ENCODE measurements around the gene MPP3. TPM values are rescaled to one million over a fixed set of nuclear protein-coding genes. Genes with fewer than 3 reads are reported as not detected.

The MPP3 gene
- total RNA-seq, 1 experiment from 2014 or later = 13.4 TPM

- peak; percentile 27 for DNase-seq (ENCODE audit: extremely low read depth, low read depth)
Observed at GRCh38 chr17:43840814-43841213, 7.9 kb upstream of the MPP3 start.

GRCh38 chr17:43839670-43840108 is 6.7 kb upstream of the MPP3 start:
- peak; percentile 46 for DNase-seq (ENCODE audit: extremely low read depth, low read depth)

- no peak for DNase-seq (ENCODE audit: extremely low read depth, low read depth)
Observed at GRCh38 chr17:43834106-43834505, 1.2 kb upstream of the MPP3 start.

GRCh38 chr17:43832168-43832975 is 574 bp downstream of the MPP3 start:
- peak; percentile 48 for DNase-seq (ENCODE audit: extremely low read depth, low read depth)

GRCh38 chr17:43831633-43832032 is 1.3 kb downstream of the MPP3 start:
- DNase-seq (ENCODE audit: extremely low read depth, low read depth) = no peak

GRCh38 chr17:43830510-43831140 is 2.3 kb downstream of the MPP3 start:
- DNase-seq (ENCODE audit: extremely low read depth, low read depth) = no peak

GRCh38 chr17:43829738-43830137 is 3.2 kb downstream of the MPP3 start:
- no peak for DNase-seq (ENCODE audit: extremely low read depth, low read depth)

- DNase-seq (ENCODE audit: extremely low read depth, low read depth) = no peak
Observed at GRCh38 chr17:43827596-43827995, 5.3 kb downstream of the MPP3 start.

- DNase-seq (ENCODE audit: extremely low read depth, low read depth) = no peak
Observed at GRCh38 chr17:43826206-43826605, 6.7 kb downstream of the MPP3 start.

GRCh38 chr17:43825567-43825966 is 7.4 kb downstream of the MPP3 start:
- DNase-seq (ENCODE audit: extremely low read depth, low read depth) = no peak

GRCh38 chr17:43823350-43824084 is 9.4 kb downstream of the MPP3 start:
- DNase-seq (ENCODE audit: extremely low read depth, low read depth) = no peak

- DNase-seq (ENCODE audit: extremely low read depth, low read depth) = no peak
Observed at GRCh38 chr17:43822570-43823190, 10.3 kb downstream of the MPP3 start.

- no peak for DNase-seq (ENCODE audit: extremely low read depth, low read depth)
Observed at GRCh38 chr17:43820759-43821158, 12.2 kb downstream of the MPP3 start.

GRCh38 chr17:43818966-43819365 is 14.0 kb downstream of the MPP3 start:
- no peak for DNase-seq (ENCODE audit: extremely low read depth, low read depth)

GRCh38 chr17:43817826-43818225 is 15.1 kb downstream of the MPP3 start:
- DNase-seq (ENCODE audit: extremely low read depth, low read depth) = no peak

GRCh38 chr17:43816336-43817320 is 16.3 kb downstream of the MPP3 start:
- no peak for DNase-seq (ENCODE audit: extremely low read depth, low read depth)

- DNase-seq (ENCODE audit: extremely low read depth, low read depth) = no peak
Observed at GRCh38 chr17:43814714-43815113, 18.2 kb downstream of the MPP3 start.

GRCh38 chr17:43814026-43814425 is 18.9 kb downstream of the MPP3 start:
- no peak for DNase-seq (ENCODE audit: extremely low read depth, low read depth)

- no peak for DNase-seq (ENCODE audit: extremely low read depth, low read depth)
Observed at GRCh38 chr17:43813386-43813785, 19.6 kb downstream of the MPP3 start.
